8988T (cell line): Measurements from ENCODE around the gene PPY.
"Not testable (repeated sequence)": the region's sequence is repeated elsewhere in the genome, so short reads cannot be mapped to it uniquely, and the experiment has no call there.

ENCODE experiments used
- DNase-seq: peaks from one replicate; pipeline ENCODE4 v3.0.0; 2011

The PPY gene

DNA sequence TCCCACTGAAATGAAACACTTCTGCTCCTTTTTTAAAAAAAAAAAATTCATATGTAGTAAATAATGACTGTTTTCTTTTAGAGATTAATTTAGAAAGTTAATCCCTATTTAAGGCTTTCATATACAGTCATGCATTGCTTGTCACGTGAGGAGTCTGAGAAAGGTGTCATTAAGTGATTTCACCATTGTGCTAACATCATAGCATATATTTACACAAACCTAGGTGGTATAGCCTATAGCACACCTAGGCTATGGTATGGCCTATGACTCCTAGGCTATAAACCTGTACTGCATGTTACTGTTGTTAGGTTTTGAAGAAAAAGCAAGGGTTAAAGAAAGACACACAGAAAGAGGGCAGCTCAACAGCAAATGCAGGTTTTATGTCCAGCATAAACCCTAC is 13.7 kb downstream of the PPY start:
- DNase-seq, result no peak

DNA sequence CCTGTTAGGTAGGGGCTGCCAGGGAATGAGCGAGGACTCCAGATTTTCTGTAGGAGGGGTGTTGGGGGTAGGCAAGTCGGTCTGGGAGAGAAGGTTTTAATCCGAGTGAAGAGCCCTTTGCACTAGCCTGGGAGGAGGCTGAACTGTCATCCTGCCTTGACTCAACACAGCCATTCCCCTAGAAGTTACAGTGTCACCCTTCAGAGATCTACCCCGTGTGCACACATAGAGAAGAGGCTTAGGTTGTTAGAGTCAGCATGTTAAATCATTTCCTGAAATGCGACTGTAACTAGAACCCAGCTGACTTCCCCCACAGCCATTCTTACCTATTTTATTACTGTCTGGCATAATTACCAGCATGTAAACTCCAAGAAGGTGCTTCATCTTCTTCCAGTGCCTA is 14.3 kb downstream of the PPY start:
- DNase-seq, result not testable (repeated sequence)

DNA sequence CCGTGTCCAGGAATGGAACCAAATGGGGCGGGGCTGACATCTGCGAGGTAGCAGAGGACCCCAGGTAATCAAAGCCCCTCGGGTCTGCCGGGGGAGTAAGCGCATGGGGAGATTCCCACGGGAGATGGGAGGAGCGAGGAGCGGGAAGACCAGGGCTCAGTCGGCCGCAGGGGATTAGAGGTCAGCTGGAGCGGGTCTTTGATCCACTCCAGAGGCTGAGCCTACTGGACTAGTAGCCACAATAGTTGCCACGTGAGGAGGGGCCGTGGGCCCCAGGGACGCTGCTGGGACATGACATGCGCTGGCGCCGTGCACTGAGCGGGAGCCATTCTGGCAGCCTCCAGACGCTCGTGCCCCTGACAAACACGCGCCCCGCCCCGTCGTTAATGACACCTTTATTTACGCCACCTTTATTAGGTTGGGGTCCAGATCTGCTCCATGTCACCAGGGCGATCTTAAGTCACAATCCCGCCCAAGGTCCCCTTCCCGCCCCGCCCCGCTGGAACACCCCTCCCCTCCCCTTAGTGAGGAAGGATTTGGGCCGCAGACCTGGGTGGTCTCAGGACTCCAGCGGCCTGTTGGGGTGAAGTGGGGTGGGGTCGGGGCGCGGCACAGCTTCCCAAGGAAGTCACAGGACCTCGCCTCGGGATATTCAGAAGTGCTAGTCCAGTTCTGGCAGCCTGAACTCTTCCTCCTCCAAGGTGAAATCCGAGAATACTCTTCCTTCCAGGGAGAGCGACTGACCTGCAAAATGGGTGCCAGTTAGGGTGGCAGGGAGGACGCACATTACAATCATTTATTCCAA is 15.0 kb downstream of the PPY start:
- DNase-seq, result no peak

DNA sequence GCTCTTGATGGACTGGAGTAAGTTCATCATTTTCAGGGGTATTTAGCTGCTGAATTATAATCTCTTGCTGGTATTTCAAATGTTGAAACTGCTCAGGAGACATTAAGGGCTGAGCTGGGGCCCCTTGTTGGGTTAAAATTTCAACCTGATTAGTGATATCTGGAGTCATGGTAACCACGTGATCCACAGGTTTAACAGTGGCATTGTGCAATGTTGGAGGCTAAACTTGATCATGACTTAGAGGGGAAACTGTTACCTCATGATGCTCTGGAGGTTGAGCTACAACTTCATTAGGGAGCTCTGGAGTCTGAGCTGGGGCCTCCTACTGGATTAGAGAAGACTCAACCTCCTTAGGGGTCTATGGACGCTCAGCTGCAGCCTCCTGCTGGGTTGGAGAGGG is 17.7 kb downstream of the PPY start:
- DNase-seq, result no peak

DNA sequence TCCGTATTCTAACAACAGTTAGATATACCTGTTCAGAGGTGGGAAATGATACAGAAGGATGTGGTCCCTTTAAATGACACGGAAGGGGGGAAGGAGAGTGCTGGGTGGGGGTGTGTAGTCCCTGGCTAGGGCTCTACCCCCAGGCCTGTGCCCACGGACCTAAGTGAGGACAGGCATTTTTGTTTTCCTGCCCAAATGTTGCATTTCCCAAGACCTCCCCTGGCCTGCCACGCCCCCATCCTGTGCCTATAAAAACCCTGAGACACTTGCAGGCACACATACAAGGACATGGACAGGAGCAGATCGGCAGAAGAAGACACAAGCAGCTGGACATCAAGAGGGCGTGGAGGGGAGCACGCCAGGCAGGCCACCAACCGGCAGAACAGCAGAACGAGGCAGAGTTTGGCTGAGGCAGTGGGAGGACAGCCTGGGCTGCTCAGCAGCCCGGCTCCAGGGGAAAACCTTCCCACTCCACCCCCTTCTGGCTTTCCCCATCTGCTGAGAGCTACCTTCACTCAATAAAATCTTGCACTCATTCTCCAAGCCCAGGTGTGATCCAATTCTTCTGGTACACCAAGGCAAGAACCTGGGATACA is 21.7 kb downstream of the PPY start:
- no peak for DNase-seq

DNA sequence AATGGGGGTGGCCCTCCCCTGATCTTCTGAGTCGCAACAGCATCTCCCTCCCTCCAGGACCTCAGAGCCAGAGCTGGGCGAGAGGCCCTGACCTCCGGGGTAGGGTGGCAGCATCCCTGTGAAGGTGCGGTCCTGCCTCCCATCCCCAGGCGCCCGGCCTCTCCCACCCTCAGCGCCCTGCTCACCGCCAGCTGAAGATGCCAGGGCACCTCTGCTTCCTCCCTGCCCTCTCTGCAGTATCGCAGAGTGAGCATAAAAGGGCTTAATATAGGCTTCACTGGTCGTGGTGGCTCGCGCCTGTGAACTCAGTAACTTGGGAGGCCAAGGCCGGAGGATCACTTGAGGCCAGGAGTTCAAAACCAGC is 24.3 kb downstream of the PPY start:
- DNase-seq, result no peak

DNA sequence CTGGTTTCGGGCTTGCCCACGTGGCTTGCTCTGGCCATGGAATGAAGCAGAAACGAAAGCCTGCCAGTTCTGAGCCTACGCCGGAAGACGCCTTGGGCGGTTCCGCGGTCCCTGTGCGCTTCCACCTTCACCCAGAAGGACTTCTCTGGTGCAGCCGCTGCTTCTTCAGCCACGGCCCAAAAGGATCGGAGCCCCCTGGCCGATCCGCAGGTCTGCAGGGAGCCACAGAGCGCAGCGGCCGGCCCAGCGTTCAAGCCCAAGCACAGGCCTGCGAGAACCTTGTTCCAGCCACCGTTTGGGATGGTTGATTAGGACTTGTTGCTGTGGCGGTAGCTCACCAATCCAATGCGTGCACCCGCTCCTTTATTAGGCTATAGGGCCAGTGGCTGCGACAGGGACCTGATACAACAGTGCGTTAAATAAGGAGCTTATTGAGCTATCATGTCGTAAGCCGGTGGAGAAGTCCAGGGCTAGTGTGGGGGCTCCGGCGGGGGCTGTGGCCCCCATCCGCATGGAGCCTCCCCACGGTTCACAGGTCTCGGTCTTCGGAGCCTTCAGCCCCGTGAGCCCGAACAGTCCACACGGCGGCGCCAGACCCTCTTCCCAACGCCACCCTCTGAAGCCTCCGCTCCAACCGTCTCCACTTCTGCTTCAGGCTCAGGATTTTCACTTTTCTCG is 24.8 kb downstream of the PPY start:
- DNase-seq, result no peak

DNA sequence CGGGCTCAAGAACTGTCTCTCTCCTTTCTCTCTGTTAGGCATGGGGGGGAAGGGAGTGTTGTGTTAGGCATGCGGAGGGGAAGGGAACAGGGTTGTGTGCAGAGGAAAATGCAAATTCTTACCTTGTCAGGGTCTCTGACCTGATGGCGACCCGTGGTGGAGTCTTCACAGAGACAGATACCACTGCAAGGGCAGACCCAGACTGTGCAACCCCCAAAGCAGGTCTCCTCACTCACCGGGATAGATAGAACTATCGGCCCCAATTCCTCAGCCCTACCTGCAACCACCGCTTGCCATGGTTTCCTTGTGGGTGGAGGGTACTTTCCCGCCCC is 25.3 kb downstream of the PPY start:
- no peak for DNase-seq

DNA sequence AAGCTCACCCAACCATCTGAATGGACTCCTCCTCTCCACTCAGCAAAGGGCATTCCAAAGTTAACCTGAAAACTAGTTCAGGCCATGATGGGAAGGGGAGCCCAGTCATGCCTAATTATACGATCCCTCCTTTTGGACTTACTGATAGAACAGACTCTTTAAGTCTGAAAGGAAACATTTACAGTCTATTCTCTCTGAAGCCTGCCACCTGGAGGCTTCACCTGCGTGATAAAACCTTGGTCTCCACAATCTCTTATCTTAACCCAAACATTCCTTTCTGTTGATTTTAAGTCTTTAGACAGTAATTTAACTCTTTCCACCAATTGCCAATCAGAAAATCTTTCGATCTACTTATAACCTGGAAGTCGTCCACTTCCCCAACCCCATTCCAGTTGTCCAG is 25.9 kb downstream of the PPY start:
- no peak for DNase-seq

DNA sequence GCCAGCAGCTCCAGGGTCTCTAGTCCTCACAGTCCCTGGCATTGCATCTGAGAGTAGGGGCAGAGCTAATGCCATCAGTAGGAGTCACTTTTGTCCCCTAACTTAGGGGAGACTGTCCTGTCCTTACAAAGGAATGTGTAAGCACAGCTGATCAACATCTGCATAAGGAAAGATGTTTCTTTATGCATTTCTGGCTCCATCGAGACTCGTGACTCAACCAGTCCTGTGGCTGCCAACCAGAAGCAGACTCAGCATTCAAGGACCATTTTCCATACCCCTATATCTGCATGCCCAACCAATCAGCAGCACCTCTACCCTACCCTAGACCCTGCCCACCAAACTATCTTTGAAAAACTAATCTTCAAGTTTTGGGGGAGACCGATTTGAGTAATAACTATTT is 26.7 kb downstream of the PPY start:
- DNase-seq, result no peak

DNA sequence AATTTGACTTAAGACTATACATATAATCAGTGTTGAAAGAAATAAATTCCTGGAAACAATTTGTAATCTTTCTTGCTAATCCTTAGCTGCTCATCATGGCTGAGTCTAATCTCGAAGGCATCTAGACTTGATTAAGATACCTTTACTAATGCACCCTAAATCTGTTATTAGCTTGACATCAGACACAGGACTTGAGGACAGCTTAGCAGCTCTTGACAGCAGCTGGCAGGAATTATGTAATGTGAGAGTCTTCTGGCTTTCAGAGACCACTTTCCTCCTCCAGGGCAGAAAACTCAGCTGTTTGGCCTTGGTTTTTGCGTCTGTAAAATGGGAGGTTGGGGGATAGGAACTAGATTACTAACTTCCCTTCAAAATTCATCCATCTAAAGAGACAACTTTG is 27.8 kb downstream of the PPY start:
- DNase-seq, result no peak

DNA sequence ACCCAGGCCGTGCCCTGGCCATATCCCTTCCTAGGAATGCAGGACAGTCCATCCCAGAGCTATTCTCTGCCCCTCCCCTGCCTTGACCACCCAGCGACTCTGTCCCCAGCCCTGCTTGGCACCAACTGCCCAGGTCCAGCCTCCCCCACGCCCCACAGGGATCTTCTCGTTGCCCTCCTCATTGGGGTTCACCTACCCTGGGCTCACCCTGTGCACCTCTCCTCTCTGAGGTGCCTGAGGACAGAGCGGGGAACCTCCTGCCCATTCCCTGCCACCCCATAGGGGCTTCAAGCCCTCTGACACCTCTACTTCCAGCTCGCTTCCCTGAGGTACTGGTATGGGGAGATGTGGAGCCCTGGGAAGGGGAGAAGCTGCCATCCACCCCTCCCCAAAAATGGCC is 28.7 kb downstream of the PPY start:
- DNase-seq, result no peak

DNA sequence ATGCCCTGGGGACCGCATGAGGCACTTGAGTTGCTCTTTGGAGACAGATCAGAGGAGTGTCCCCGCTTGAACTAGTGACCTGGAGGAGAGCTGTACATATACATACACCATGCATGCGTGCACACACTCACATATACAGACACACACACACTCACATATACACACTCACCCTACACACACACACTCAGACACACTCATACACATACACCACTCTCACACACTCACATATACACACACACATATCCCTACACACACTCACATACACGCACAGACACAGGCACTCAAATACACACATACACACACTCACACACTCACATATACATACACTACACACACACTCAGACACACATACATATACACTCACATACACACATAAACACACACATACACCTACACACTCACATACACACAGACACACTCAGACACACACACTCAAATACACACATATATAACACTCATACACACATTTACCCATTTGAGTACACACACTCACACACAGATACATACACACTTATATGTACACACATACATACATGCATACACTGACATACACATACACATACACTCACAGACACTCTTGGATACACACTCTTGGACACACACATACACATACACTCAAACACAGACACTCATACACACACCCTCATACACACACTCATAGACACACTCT is 29.5 kb downstream of the PPY start:
- no peak for DNase-seq

DNA sequence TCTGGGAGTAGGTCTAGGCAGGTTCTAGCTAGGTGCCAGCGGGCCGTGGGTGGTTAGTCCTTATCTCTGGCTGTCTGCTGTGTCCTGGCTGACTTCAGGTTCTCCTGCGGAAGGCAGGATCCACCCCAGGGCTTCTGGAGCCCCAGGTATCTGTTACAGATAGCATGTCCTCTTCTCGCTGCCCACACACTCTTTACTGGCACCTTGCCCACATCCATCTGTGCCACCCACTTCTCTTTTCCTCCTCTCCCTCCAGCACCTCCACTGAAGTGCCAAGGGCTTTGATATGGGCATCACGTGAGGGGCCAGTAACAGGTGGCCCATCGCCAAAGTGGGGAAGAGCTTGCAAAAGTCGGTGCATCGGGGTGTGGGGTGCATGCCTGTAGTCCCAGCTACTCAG is 30.4 kb downstream of the PPY start:
- DNase-seq, result no peak

DNA sequence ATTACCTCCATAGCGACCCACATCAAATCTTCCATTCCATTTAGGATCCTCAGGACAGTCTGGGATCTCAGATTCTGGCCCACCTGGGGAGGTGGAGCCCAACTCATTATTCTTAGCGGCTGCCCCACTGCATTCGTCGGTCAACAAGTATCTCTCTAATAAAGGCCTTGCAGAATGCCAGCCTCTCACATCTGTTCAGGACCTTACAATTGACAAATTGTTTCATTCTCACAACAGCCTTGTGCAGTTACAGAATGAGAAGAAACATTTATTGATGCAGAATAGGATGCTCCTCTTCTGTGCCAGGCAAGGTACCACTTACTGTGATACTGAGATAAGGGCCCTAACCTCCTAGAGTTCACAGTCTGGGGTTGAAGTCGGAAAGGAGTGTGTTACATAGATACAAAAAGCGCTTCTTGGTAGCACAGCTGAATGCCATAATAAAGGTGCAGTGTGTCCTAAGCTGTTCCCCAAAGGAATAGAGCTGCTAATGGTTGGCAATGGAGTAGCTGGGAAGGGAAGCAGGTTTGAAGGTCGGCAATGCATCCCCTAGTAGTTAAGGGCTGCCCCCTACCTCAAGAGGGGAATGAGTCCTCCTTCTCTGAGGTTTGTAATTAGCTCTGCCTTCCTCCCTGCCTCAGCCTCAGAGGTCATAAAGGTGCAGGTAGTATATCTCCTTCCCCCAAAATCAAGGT is 32.6 kb downstream of the PPY start:
- DNase-seq, result no peak

DNA sequence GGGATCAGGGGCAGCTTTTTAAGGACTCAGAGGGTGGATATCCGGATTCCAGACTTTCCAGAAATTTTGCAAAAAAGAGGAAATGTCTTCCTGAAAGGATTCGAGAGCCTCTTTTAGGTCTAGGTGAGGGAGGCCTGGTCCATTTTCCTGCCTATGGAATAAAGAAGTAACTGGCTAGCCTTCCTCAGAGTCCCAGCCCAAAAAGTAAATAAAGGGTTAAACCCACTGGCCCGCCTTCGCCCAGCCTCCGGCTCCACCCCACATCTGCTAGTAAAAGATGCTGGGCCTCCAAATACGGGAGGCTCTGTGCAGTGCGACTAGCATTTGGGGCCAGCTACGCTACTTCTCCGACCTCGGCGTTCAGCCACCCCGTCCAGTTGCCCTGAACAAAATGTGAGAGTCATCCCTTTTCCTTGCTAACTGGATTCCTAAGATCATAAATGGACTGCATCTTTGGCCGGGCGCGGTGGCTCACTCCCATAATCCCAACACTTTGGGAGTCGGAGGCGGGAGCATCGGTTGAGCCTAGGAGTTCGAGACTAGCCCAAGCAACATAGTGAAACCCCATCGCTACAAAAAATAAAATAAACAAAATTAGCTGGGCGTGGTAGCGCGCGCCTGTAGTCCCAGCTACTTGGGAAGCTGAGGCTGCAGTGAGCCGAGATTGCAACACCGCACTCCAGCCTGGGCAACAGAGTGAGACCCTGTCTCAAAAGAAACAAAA is 34.1 kb downstream of the PPY start:
- DNase-seq, result no peak

DNA sequence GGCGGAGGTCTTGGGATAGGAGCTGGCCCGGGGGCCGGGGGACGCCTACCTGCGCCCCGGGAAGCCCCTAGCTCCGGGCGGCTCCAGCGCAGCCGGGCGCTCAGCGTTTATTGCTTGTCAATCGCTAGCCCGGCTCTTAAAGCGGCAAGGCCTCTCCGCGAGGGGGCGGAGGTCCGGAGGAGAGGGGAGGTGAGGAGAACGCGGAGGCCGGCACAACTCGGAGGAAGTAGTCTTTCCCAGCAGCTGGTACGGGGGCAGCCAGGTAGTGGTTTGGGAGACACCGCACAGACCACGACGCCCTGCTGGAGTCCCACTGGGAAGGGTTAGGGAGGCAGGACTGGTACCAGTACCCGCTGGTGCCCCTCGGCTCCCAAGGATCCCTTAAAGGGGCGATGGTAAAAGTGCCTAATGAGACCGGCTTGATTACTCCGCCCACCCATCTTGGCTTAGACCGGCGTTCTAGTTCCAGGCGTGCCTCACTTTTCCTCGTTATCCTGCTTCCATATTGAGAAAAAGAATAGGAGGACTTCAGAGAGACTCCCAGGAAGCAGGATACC is 34.8 kb downstream of the PPY start, which contains the start of gene MPP2:
TSS of gene MPP2 (minus strand) at position 112 of the 557 bp plus-strand sequence. CDS start 3,076 bp downstream, outside the sequence.
- DNase-seq, result no peak

DNA sequence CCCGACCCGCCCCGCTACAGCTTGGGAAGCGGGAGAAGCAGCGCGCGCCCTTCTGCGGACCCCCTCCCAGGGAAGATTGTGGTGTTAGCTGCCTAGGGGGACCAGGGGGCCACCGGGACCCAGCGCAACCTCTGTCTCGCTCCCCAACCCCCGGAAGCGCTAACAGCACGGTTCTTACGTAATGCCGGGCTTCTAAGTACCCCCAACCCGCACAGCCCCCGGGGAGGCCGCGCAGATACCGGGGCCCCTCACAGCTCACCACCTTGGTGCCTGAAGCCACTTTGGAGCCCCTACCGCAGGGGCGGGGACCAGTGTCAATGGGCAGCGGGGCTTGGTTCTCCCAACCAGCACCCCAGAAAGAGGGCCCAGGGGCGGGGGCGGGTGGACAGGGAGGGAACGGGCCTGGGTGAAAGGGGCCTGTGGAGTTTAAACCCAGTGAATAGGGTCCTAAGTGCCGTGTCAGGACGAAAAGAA is 35.3 kb downstream of the PPY start:
- no peak for DNase-seq

DNA sequence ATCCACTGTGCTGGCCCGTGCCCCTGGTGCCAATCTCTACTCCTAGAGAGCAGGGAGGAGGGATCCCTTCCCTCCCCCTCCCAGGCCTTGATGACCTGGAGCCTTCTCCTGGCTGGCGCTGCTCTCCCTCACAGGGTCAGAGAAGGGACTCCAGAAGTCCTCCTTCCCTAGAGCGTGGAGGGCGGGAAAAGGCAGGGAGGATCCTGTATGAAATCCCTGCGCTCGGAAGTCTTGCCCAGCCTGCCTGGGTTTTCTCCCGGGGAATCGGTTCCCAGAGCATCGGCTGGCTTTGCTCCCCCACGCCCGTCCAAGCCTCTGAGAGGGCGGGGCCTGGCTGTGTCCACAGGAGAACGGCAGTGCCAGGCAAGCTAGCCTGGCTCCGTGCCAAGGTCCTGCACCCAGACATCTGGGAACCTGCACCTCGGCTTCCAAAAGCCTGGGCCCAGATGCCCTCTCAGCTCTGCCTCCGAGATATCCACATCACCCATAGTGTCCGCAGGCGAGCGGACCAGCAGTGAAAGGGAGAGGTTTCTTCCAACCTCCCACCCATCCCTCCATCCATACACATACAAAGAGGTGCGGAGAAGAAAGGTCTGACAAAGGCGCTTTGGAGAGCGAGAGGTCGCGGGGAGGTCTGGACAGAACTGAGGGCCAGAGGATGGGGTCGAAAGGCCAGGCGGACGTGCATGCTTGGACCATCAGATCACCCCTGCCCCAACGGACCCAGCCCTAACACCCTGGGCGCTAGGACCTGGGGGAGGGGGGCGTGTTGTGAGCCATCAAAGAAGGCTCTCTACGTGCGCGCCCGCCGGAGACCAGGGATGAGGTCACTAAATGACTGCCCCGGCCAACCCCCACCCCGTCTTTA is 36.1 kb downstream of the PPY start:
- DNase-seq, result no peak

DNA sequence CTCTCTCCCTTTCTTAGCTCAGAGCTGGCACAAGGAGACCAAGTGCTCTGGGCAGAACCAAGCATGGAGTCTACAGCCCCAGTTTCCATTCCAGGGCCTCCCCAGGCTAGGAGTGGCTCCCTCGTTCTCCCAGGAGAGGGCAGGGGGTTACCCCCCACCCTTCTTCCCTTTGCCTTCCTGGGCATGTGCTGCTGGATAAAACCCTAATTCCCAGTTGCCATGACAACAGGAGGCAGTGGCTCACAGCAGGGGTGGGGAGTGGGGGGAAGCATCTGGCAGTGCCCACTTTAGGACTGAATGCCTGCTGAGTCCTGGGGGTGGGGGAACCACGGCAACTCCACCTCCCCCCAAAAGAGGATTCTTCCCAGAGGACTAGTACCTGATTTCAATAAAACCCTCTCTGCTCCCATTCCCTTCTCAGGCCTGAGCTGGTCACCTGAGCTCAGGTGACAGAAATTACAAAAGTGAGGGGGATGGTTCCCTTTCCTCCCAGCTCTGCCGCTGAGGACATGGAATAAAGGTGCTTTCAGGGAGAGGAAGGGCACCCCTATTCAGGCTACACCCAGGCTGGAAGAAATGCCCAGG is 36.8 kb downstream of the PPY start:
- no peak for DNase-seq
